HG03469 (cell line): ENCODE measurements around the gene ITPR2.

Experiments used
- ATAC-seq: cut with Tn5 transposase; IDR thresholded peaks from one replicate; pipeline ENCODE4 v1.9.1; 2021; ENCODE audit warnings: mild to moderate bottlenecking, moderate library complexity, moderate number of reproducible peaks; ENCODE audit not compliant: unreplicated experiment

Gene ITPR2

DNA sequence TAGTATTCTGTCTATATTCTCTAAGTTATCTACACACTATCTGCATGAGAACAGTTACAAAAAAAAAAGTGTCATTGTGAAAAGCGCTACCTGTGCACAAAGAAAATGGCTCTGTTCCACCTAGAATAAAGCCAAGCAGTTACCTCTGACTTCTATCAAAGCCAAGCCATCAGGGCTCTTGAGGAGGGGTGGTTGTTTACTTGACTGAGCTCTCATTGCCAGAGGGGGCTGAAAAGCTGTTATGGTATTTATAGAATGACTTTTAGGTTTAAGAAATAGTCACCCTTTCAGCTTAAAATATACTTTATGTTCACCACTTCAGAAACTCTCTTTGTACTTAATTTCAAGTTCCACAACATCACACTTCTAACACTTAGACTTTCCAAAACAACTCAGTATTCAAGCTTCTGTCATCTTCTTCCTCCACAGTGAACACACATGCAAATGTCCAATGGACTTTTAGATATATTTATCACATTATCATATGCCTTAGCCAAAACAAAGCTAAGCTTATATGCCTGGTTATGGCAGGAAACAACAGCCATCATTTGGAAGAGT, 7.5 kb downstream of the ITPR2 start:
- ATAC-seq: no peak

DNA sequence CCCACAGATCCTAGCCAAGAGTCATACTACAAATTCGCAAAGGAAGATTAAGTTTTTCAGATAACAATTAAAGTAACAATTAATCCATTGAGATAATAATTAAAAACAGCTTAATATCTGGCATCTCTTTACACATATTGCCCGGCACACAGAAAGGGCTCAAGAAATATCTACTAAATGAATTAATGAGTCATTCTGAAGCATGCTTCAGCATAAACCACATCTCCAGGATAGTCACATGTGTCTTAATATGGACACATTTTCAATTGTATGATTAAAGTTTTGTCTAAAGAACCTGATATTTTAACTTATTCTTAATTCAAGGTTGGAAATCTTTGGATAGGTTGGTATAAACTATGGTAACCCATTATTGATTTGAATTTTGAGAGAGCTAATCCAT, 9.6 kb downstream of the ITPR2 start:
- ATAC-seq: no peak

DNA sequence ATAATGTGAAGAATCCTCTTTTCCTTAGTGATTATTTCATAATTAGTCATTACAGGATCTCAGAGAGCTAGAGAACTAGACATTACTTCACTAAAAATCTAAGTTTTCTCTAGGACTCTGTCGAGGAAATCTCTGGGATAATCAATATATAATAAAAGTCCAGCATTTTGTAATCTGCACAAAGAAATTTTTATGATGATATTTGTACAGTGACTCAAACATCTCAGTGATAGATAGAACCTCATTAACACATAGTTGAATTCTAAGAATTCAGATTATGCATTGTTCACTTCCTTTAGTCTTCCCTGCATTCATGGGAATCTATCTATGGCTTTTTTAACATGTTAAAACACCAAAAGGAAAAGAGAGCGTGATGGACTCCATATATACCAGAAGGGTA, 11.0 kb downstream of the ITPR2 start:
- no peak for ATAC-seq

DNA sequence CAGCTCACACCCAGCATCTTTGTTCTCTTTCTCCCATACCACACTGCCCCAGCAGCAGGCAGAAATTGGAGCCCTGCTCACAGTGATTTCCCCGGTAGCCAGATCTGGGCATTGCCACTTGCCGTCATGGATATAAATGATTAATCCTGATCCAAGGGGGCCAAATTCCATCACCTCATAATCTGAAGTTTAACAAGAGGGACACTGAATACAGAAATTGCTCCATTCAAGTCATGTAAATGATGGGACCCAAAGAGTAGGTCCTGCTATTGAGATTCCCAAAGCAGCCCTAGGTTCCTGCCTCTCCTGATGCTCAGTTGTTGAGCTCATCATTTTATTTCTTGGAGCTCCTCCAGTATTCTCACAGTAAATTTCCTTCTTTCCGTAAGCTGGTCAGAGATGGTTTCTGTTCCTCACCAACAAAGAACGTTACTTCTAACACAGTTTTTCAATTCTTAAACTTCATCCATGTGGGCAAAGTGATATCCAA, 11.7 kb downstream of the ITPR2 start:
- ATAC-seq: no peak

DNA sequence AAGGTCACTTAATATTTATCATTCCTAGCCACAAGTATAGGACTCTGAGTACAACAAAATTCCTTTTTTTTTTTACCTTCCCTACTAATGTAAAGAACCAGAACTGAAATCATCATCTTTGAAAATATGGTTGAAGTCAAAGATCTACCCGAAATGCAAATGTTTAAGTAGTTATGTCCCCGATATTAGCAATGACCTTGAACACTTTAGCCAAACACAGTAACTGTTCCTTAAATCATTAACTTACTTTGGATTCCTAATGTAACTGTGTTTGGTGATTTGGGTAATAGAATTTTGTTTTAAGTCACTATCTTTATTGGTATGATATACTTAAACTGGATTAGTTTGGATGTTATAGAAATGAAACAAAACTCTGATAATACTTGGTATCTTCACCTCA, 14.4 kb downstream of the ITPR2 start:
- ATAC-seq: no peak

DNA sequence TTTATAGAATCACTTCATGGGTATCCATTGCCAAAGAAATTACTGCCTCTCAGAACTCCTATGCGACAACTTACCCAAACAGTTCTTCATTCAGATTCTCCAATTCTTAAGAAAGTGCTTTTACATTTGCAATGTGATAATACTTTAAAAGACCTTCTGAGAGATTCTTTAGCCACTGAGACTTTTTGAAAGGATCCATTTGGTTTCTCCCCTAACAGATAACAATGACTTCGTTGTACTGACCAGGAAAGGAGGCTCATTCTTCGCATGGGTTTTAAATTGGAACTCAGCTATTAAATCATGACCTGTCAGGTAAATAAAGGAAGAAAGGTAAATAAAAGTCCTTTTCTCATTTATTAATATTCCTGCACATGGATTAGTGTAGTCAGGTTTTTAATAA, 14.8 kb downstream of the ITPR2 start:
- no peak for ATAC-seq

DNA sequence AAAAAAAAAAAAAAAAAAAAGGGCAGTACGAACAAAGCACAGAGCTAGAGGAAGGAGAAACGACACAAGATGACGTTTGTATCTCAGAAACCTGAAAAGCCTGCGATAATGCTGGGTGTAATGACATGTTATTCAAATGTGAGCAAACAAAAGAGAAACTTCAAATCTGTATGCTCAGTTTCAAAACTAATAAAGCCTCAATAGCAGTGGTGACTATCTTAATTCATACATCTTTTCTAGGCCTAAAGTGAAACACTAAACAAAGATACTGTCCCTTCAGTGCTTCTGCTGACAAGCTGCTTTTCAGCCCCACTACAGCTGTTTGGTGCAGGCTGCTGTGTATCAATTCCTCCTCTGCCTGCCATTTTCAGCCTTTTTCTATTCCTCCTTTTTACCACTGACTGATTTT, 15.8 kb downstream of the ITPR2 start:
- ATAC-seq: no peak

DNA sequence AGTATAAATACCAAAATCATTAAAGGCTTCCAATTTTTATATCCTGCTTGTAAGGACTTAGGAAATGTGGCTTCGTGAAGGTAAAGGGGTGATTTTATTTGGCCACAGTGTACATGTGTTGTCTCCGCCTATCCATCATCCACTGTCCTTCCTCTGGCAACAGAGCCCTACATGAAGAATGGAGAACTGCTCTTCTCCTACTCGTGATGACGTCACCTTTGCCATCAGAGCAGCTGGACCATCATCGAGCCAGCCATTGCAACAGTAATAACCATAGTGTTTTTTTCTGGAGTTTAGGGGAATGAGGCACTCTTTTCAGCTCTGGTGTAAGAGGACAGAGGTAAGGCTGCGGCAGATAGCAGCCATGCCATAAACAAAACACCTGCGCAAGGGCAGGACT, 19.2 kb downstream of the ITPR2 start:
- ATAC-seq: no peak

DNA sequence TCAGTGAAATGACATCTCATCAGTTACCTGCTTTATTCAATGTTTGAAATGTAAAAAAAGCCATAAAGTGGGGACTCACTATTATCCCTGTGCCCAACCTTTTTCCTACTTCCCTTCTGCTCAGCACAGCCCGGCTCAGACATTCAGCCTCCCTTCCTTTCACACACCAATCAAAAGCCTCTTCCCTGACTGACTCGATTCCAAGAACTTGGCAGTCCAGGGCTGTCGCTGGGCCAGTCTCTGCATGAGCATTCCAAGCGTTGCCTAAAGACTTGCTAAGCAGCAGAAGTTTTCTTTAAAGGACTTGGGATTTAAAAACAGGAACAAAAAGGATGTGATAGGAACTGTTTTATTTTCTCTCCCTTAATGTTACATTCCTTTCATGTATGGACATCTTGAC, 22.7 kb downstream of the ITPR2 start:
- no peak for ATAC-seq

DNA sequence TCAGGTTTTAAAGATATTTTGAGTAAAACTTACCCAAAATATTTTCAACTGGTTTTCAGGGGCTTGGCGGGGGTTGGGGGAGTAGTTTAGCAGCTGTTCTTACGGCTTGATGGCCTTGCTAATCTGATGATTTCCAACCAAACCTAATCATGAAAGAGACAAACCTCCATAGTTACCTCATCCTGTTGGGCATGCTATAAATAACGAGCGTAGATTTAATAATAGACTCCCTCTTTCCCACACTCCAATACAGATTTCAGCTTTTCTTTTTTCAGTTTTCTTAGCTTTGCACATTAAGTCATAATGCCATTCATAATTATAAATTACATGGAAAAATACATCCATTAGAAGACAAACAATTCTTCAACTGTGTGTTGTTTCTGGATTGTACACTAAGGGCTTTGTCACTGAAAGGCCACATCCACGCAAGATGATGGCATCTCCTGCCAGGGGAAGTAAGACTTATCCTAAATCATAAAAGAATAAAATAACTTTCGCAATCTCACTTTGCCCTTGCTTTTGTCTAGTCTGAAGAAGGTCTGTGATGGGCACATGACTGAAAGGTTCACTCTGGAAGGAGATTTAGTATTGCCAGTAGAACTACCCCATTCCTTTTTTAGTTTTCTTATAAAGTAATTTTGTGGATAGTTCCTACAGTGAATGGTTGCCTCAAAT, 23.2 kb downstream of the ITPR2 start:
- ATAC-seq: no peak

DNA sequence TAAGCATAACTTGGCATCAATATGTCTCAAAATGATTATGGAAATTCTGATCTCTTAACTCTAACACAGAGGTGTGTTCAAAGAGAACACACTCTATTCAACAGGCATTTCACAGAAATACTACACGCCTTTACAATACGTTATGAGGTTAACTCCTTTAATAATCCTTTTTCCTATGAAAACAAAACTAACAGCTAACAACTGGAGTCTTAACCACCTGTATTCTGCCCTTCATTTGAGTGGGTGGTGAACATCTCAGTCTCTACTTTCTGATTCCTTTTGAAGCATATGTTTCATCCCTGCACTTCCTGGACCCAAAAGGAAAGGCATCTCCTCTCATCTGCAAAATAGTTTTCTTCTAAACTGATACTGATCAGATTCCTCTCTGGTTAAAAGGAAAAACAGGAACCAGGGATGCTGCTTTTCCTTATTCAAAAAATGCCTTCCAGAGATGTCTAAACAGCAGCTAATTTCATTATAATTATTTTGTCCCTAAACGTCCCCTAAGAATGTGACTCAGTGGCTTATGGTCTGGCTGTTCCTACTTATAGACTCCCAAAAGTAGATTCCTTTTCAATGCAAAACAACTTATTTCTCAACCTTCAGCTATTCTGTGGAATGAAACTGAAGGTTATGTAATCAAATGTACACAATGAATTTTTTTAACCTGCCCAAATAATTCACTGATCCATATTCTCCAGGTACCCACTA, 24.1 kb downstream of the ITPR2 start:
- no peak for ATAC-seq

DNA sequence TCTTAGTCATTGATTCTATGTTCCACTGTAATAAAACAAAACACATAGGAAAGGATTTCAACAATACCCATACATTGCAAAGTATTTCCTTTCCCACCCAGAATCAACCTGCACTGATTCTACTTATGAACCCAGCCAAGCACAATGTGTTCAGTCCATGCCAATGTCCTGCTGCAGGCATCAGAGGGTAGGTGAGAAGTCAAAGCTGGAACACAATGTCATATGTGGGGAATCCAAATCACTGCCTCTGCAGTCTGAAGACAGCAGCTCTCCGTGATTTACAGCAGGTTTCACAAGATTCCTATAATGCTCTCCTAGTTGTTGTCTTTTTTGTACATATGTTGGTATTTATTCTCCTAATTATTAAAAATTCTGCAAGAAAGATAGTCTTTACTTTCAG, 25.7 kb downstream of the ITPR2 start:
- ATAC-seq: no peak

DNA sequence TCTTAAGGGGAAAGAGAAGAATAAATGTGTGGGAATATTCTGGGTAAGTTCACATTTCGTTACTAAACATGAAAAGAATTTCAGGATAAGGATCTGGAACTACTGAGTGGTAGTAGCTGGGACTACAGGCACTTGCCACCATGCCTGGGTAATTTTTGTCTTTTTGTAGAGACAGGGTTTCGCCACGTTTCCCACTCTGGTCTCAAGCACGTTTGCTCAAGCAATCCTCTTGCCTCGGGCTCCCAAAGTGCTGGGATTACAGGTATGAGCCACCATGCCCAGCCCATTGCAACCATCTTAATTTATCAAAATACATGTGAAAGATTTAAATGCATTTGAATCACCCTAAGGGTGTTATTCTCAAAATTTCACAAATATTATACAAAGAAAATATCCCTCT, 26.4 kb downstream of the ITPR2 start:
- no peak for ATAC-seq

DNA sequence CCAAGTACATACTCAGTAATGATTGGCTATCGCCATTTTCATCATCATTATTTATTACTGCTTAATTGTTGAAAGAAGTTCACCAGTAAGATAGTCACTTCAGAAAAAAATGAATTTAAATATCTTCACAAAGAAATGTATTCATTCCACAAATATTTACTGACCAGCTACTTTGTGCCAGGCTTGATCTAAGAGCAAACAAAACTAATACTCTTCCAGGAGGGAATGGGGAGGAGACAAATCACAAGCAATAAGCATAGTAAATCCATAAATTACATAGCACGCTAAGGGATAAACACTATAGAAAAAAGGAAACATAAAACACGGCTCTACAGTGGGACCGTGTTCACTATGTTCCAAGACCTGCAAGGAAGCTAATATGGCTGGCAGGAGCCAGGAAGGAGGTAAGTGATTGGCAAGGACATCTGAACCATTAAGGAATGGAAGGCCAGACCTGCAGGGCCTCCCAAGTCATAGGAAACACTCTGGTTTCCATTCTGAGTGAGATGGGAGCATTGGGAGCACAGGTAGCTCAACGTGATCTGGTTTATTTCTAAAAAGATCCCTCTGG, 27.5 kb downstream of the ITPR2 start:
- no peak for ATAC-seq

DNA sequence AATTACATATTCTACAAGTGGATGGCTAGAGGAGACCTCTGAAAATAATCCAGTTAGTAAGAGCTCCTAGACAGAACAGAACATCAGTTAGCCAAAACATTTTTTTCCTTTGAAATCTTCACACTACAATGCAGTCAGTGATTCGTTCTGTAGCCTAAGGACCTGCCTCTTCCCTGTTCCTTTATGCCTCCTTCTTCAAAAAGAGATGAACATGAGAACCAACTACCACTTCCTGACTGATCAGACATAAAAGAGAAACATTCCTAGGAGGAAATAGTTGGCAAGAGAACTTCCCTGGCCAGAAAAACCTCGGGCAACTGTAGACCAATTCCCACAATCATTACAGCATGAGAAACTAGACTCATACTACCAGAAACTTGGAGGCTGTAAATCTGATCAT, 29.4 kb downstream of the ITPR2 start:
- no peak for ATAC-seq

DNA sequence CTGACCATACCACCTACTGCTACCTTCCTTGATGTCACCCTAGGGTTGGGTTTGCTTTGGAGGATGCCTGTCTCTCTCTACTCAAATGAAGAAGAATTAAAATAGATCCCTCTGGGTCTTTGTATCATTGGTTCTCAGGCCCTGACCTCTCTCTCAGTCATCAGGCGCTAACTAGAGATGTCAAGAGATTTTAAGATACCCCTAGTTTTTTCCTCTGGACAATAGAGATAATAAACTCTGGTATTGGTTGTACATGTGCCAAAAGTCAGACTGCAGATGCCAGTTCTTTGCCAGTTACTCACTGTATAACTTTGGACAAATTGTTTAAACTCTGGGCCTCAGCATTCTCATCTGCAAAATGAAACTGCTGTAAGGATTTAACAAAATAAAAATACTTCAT, 31.5 kb downstream of the ITPR2 start:
- ATAC-seq: no peak

DNA sequence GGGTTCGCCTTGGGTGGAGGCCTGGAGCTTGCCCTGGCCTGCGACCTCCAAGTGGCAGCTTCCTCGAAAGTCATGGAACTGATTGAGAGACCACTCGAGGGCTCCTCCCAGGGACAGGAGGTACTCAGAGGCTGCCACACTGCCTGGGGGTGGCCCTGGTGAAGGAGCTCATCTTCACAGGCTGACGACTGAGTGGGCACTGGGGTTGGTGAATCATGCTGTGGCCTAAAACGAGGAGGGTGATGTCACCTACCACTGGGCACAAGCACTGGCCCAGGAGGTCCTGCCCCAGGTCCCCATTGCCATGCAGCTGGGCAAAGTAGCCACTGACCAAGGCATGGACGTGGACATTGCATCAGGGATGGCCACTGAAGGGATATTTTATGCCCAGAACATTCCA, 32.1 kb downstream of the ITPR2 start:
- ATAC-seq: no peak

DNA sequence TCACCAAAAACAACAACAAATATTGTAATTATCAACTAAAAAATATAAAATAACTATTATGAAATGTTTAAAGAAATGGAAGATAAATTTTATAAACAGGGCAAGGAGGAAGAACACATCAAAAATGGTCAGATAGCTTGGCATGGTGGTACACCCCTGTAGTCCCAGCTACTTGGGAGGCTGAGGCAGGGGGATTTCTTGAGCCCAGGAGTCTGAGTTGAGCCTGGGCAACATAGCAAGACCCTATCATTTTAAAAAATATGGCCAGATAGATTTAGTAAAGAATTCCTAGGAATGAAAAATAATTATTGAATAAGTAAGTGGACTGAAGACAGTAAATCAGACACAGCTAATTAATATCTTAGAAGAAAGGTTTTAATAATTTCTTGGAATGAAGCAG, 32.6 kb downstream of the ITPR2 start:
- no peak for ATAC-seq

DNA sequence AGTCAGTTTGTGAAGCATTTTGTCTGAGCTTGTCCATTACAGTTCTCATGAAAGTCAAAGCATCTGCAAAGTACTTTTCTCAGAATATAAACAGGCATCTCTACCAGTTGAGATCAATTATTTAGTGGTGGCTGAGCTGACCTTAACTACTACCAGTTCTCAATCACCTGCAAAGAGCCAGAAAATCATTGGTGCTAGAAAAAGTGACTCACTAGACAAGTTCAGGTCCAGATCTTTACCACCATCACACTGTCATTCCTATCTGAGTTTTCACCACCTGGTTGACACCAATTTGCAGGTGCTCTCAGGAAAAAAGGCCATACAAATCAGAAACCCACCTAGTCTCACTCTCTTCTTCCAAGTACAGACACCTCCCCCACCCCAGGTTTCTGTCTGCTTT, 33.3 kb downstream of the ITPR2 start:
- ATAC-seq: no peak

DNA sequence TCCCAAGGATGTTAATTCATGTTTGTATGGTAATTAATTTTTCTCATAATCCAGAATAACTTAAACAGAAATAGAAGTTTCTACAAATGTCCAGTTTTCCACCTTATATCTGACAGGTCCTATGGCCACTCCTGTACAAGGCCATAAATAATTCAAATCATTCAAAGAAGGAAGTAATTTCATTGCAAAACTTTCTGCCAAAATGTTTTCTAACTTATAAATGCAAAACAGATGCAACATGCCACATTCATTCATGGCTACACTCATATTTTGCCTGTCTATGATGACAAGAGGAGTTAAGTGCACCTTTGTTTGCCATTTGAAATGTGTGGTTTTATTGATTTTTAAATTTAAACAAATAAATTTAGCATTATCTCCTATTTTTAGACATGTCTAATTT, 34.4 kb downstream of the ITPR2 start:
- no peak for ATAC-seq

DNA sequence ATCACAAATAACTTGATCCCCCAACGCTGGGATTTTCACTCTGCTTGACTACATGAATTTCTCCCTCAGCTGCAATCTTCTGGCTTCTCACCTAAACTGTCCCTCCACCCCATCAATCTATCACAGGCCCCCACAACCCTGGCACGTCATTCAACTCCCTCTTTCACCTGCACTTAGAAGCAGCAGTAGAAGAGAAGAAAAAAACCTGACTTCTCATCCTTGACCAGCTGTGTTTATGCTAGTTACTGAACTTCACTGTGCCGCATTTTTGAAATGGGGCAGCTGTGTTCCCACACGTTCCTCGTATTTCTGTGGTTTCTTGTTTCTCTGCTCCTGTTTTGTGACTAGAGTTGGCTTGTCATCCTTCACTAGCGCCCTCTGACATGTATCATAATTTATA, 35.0 kb downstream of the ITPR2 start:
- ATAC-seq: peak; percentile 50

DNA sequence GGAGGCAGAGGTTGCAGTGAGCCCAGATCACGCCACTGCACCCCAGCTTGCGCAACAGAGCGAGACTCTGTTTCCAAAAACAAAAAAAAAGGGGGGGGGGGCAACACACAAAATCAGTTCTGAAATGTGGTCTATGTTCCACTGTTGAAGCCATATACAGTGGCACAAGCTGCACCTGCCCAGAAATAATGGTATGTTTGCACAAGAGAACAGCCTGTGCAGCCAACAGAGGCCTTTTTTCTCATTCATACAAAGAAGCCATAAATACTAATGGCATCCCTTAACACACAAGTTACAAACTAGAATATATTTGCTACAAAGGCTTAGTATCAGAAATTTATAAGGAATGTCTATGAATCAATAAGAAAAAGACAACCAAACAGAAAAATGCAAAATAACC, 37.1 kb downstream of the ITPR2 start:
- ATAC-seq: no peak
